ENCODE measurements around the gene CAPRIN2.

Gene CAPRIN2

DNA sequence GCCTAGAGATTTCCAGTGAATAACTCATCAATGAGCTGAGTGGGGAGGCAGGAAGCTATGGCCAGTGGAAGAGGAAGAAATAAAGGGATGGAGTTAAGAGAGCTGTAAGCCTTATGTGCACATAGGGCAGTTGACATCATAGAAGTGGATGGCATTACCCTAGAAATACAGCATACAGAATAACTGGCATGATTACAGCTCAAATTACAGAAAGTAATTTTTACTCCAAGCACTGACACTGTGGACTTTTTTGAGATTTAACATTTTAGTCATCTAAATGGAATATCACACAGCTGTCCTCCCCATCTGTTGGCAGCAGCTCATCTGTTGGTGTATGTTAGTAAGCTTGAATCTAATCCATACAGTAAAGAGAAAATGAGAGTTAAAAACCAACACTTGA lies 53.7 kb downstream of the CAPRIN2 start:
- no peaks in the 10 kb centered on the region for H3K9me3 ChIP-seq (ENCODE audit: low read depth, low read length)
- no peak overlapping the region for H3K9ac ChIP-seq (ENCODE audit: insufficient read length)
- TF ChIP-seq EZH2 (IDR thresholded peaks at IDR 0.05) (no peak), POLR2AphosphoS5 (IDR thresholded peaks at IDR 0.05; ENCODE audit: borderline replicate concordance, low read depth, low read length) (no peak), FOXP2 (optimal IDR thresholded peaks at IDR 0.05; ENCODE audit: control extremely low read depth, extremely low read length, insufficient read depth) (no peak)
- H3K36me3 ChIP-seq (ENCODE audit: insufficient read depth, low read length): no peaks in the 10 kb centered on the region
- H3K27ac ChIP-seq: no peak overlapping the region
- H3K4me3 ChIP-seq: no peak overlapping the region
- DNase-seq (ENCODE audit: low read depth, low spot score): no peak

DNA sequence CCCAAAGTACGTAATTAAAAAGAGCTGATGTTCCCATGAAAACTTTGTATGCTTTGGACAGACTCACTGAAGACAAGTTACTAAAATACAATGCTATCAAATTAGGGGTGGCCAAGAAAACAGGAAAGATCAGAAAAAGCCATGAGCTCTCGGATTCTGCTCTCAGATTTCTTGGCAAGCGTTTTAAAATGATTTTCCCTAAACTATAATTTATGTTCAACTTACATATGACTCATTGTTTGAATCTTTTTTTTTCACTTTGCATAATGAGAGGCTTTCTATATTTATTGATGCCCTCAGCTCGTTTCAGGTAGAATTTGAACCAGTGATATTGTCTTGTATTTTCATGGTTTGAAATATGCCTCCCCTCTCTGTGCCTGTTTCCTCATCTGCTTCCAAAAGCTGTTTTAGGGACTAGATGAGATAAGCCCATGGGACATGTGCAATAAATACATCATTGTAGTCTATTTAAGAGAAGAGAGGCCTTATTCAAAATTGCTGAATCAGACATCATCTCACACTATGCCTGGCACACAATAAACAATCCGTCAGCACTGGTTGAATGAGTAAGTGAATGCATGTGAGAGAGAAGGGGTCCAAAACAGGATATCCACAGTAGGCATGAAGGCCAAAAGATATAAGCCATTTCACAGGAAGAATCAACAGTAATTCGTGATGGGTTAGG lies 54.4 kb downstream of the CAPRIN2 start:
- Histone ChIP-seq H3K9ac (ENCODE audit: insufficient read length) (no peak overlapping the region), H3K4me3 (no peak overlapping the region), H3K9me3 (ENCODE audit: low read depth, low read length) (no peaks in the 10 kb centered on the region), H3K36me3 (ENCODE audit: insufficient read depth, low read length) (no peaks in the 10 kb centered on the region), H3K27ac (peak overlapping the region; percentile 49; the same call in 1 of the 2 replicates)
- TF ChIP-seq POLR2AphosphoS5 (IDR thresholded peaks at IDR 0.05; ENCODE audit: borderline replicate concordance, low read depth, low read length) (no peak), EZH2 (IDR thresholded peaks at IDR 0.05) (no peak), FOXP2 (optimal IDR thresholded peaks at IDR 0.05; ENCODE audit: control extremely low read depth, extremely low read length, insufficient read depth) (no peak)
- DNase-seq (ENCODE audit: low read depth, low spot score): no peak

DNA sequence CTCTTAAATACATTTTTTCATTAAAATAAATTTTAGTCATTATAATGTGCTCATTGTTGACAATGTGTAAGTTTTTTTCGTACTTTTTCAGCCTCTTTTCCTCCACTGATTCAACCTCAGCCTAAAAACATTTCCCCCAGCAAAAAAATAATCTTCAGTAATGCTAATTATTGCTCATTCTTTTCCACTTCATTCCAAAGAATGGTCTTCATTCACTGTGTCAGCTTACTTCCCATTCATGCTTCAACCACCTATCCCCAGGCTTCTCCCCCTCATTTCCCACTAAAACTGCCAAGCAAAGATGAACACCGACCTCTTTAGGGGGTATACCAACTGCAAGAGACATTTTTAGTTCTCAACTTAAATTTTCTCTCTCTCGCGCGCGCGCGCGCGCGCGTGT lies 56.4 kb downstream of the CAPRIN2 start:
- no peak for DNase-seq (ENCODE audit: low read depth, low spot score)
- no peak overlapping the region for H3K4me3 ChIP-seq
- no peak overlapping the region for H3K27ac ChIP-seq
- H3K9ac ChIP-seq (ENCODE audit: insufficient read length): no peak overlapping the region
- no peaks in the 10 kb centered on the region for H3K36me3 ChIP-seq (ENCODE audit: insufficient read depth, low read length)
- TF ChIP-seq FOXP2 (optimal IDR thresholded peaks at IDR 0.05; ENCODE audit: control extremely low read depth, extremely low read length, insufficient read depth) (no peak), EZH2 (IDR thresholded peaks at IDR 0.05) (no peak), POLR2AphosphoS5 (IDR thresholded peaks at IDR 0.05; ENCODE audit: borderline replicate concordance, low read depth, low read length) (no peak)
- H3K9me3 ChIP-seq (ENCODE audit: low read depth, low read length): no peaks in the 10 kb centered on the region

DNA sequence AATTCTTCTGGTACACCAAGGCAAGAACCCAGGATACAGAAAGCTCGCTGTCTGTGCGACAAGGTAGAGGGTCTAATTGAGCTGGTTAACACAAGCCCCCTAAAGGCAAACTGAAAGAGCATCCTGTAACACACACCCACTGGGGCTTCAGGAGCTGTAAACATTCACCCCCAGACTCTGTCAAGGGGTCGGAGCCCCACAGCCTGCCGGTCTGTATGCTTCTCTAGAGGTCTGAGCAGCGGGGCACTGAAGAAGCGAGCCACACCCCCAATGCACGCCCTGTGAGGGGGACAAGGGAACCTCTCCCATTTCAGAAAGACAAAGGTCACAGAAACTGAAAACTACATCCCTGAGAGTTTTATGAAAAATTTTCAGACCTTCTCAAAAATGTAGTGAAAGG lies 57.8 kb downstream of the CAPRIN2 start:
- no peak for DNase-seq (ENCODE audit: low read depth, low spot score)
- H3K9me3 ChIP-seq (ENCODE audit: low read depth, low read length): no peaks in the 10 kb centered on the region
- no peaks in the 10 kb centered on the region for H3K36me3 ChIP-seq (ENCODE audit: insufficient read depth, low read length)
- no peak overlapping the region for H3K9ac ChIP-seq (ENCODE audit: insufficient read length)
- no peak overlapping the region for H3K4me3 ChIP-seq
- TF ChIP-seq FOXP2 (optimal IDR thresholded peaks at IDR 0.05; ENCODE audit: control extremely low read depth, extremely low read length, insufficient read depth) (no peak), EZH2 (IDR thresholded peaks at IDR 0.05) (no peak), POLR2AphosphoS5 (IDR thresholded peaks at IDR 0.05; ENCODE audit: borderline replicate concordance, low read depth, low read length) (no peak)
- H3K27ac ChIP-seq: no peak overlapping the region

DNA sequence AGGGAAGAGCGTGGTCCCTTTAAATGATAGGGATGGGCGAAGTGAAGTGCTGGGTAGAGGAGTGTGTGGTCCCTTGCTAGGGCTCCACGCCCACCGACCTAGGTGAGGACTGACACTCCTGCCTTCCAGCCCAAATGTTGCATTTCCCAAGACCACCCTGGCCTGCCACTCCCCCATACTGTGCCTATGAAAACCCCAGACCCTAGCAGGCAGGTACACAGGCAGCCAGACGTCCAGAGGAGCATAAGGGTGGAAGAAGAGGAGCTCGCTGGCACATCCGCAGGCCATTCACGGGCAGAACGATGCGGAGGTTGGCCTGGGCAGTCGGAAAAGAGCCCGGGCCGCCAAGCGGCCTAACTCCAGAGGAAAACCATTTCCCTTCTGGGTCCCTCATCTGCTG lies 58.3 kb downstream of the CAPRIN2 start:
- no peak for DNase-seq (ENCODE audit: low read depth, low spot score)
- Histone ChIP-seq H3K4me3 (peak overlapping the region; percentile 78), H3K9me3 (ENCODE audit: low read depth, low read length) (no peaks in the 10 kb centered on the region), H3K9ac (ENCODE audit: insufficient read length) (no peak overlapping the region), H3K27ac (no peak overlapping the region), H3K36me3 (ENCODE audit: insufficient read depth, low read length) (no peaks in the 10 kb centered on the region)
- TF ChIP-seq EZH2 (IDR thresholded peaks at IDR 0.05): no peak
- TF ChIP-seq FOXP2 (optimal IDR thresholded peaks at IDR 0.05; ENCODE audit: control extremely low read depth, extremely low read length, insufficient read depth): no peak
- TF ChIP-seq POLR2AphosphoS5 (IDR thresholded peaks at IDR 0.05; ENCODE audit: borderline replicate concordance, low read depth, low read length): no peak

DNA sequence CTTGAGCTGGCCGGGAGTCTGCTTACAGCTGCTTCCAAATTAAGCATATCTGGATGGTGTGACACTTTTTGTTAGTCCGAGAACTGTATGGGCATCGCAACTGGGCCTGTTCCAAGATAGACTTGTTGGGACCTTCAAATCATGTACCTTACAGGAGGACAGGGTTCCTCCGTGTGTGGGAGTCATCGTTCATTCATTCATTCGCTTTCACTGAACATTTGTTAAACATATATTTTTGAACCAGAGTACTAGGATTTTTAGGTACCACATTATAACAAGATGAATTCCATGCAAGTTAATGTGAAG lies 58.7 kb downstream of the CAPRIN2 start:
- Histone ChIP-seq H3K36me3 (ENCODE audit: insufficient read depth, low read length) (no peaks in the 10 kb centered on the region), H3K9me3 (ENCODE audit: low read depth, low read length) (no peaks in the 10 kb centered on the region), H3K4me3 (peak overlapping the region; percentile 78), H3K27ac (peak overlapping the region; percentile 44; the same call in 1 of the 2 replicates), H3K9ac (ENCODE audit: insufficient read length) (peak overlapping the region; percentile 76)
- no peak for TF ChIP-seq POLR2AphosphoS5 (IDR thresholded peaks at IDR 0.05; ENCODE audit: borderline replicate concordance, low read depth, low read length)
- no peak for DNase-seq (ENCODE audit: low read depth, low spot score)

DNA sequence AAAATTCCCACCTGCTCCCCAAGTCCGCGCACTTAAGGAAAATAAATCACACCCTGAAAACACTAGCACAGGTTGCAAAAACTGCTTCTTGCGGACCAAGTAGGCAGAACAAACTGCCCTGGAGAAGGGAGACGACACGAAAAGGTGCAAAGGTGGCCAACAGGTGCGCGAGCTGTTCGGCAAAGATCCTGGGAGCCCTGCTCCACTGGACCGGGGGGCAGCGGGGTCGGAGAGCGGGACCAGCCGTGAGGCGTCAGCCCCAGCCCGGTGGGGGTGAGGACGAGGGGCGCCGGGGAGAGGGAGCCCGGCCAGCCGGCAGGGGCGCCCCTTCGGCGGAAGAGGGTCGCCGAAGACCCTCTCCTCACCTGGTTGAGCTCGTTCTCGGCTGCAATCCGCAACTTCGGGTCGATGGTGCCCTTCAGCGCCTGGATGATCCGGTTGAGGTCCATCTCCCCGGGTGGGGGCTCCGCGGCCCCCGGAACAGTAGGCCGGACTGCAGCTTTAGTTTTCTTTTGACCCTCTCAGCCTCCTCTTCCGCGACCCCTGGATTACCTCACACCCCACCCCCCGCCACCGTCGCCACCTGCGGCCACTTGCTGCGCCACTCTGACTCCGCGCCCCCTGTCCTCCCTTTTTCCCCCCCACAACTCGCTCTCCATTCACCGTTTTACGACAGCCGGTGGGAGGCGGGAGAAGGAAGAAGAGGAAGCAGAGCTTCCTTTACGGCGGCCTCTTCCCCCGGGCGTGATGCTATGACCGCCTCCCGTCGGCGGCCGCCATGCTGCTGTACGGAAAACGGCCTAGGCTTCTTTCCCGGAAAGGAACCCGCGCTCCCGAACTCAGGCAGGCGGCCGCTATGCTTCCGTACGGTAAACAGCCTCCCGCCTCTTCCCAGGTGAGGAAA lies 59.3 kb downstream of the CAPRIN2 start, which contains the start of gene IPO8:
IPO8 (minus strand) TSS at position 671 of the 904 bp plus-strand sequence; CDS start at position 449, 222 bp downstream.
- Histone ChIP-seq H3K9ac (ENCODE audit: insufficient read length) (peak within 1 kb of the TSS; percentile 88), H3K4me3 (peak within 1 kb of the TSS; percentile 78), H3K27ac (peak within 1 kb of the TSS; percentile 44; the same call in 1 of the 2 replicates), H3K9me3 (ENCODE audit: low read depth, low read length) (no peaks in the 10 kb centered on the region), H3K36me3 (ENCODE audit: insufficient read depth, low read length) (no peaks in the 10 kb centered on the region)
- peak; percentile 62 for TF ChIP-seq FOXP2 (optimal IDR thresholded peaks at IDR 0.05; ENCODE audit: control extremely low read depth, extremely low read length, insufficient read depth)
- TF ChIP-seq POLR2AphosphoS5 (IDR thresholded peaks at IDR 0.05; ENCODE audit: borderline replicate concordance, low read depth, low read length): peak; percentile 77
- TF ChIP-seq EZH2 (IDR thresholded peaks at IDR 0.05): no peak
- peak; percentile 28 for DNase-seq (ENCODE audit: low read depth, low spot score)

DNA sequence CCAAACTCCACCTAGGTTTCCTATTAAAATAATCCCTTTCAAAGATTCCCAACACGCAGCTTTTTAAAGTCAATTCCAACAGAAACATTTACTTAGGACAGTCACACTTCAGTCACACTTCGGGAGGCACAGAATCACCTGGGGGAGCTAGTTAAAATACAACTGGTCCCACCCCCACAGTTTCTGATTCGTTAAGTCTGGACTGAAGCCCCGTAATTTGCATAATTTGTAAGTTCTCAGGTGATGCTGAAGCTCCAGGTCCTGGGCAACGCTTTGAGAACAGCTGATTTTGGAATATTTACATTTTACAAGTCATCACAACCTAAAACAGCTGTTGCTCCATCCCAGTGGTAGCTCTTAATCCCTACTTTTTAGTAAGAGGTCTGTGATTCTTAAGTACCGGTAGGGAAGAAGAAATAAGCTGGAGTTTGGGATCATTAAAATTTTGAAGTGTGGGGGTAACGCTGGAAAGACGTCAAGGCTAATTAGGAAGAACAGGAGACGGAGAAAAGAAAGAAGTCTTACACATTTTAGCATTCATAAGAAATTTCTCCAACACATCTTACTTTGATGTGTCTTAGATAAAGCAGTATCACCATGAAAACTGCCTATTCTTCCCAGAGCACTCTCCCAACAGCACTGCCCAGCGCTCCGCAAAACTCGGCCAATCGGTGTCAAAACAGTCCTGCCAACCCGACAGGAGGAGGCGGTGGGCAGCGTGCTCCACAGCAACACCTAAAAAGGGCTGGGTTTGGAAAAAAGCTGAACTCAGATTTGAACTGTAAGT lies 60.1 kb downstream of the CAPRIN2 start:
- Histone ChIP-seq H3K9me3 (ENCODE audit: low read depth, low read length) (no peaks in the 10 kb centered on the region), H3K4me3 (peak overlapping the region; percentile 78), H3K9ac (ENCODE audit: insufficient read length) (peak overlapping the region; percentile 88), H3K36me3 (ENCODE audit: insufficient read depth, low read length) (no peaks in the 10 kb centered on the region), H3K27ac (no peak overlapping the region)
- DNase-seq (ENCODE audit: low read depth, low spot score): no peak
- TF ChIP-seq EZH2 (IDR thresholded peaks at IDR 0.05) (no peak), POLR2AphosphoS5 (IDR thresholded peaks at IDR 0.05; ENCODE audit: borderline replicate concordance, low read depth, low read length) (no peak), FOXP2 (optimal IDR thresholded peaks at IDR 0.05; ENCODE audit: control extremely low read depth, extremely low read length, insufficient read depth) (no peak)
